HEK293 (cell line): ENCODE measurements around the gene KAT2B.

ENCODE experiments used
- CTCF ChIA-PET: fragments of 350-600 bp; formaldehyde crosslinking; extraction: SDS; loops from one replicate; lab custom pipeline; 2021; ENCODE audit warnings: antibody characterized with exemption; lab: Yijun Ruan, JAX
- POLR2A ChIA-PET: fragments of 300-600 bp; formaldehyde crosslinking; extraction: SDS; loops from one replicate; lab custom pipeline; 2020; ENCODE audit warnings: antibody characterized with exemption, inconsistent platforms; lab: Yijun Ruan, JAX
- H3K27ac ChIP-seq: fragments of 200-500 bp; sonication (Bioruptor generic); 2 replicates; pipeline ENCODE4 v1.5.1; 2014; ENCODE audit warnings: low read depth, low read length, control low read depth, inconsistent platforms; ENCODE audit errors: extremely low read depth
- H3K36me3 ChIP-seq, 2 experiments: fragments of 200-500 bp in 1 of 2; sonication (Bioruptor generic) in 1 of 2; 1 replicate in 1 of 2; 2 replicates in 1 of 2; pipeline ENCODE4 v1.5.1; 2014 to 2017; ENCODE audit warnings: inconsistent platforms in 2 of 2, low read length in 2 of 2; ENCODE audit not compliant: control insufficient read depth in 2 of 2, insufficient read depth in 1 of 2
- H3K4me1 ChIP-seq: fragments of 200-500 bp; sonication (Bioruptor generic); 2 replicates; pipeline ENCODE4 v1.5.1; 2014; ENCODE audit warnings: mild to moderate bottlenecking, low read length, inconsistent platforms; ENCODE audit not compliant: control insufficient read depth, insufficient read depth
- H3K4me3 ChIP-seq: 2 replicates; pipeline ENCODE4 v1.5.1; 2011; ENCODE audit warnings: low read depth, mild to moderate bottlenecking, control low read depth, low read length, moderate library complexity
- H3K9me3 ChIP-seq: fragments of 200-500 bp; sonication (Bioruptor generic); 2 replicates; pipeline ENCODE4 v1.5.1; 2014; ENCODE audit warnings: low read depth, low read length, inconsistent platforms; ENCODE audit not compliant: control insufficient read depth, insufficient read depth
- KLF9 ChIP-seq: fragments of 450-650 bp; formaldehyde crosslinking; IDR thresholded peaks from 2 replicates; pipeline ENCODE4 v1.5.1; 2016; ENCODE audit warnings: missing biosample characterization, missing genetic modification characterization, low read depth
- MEIS1 ChIP-seq: sonication (generic); formaldehyde crosslinking; IDR thresholded peaks from 2 replicates; pipeline ENCODE4 v1.8.1; 2022; ENCODE audit warnings: missing genetic modification reagents, mild to moderate bottlenecking, borderline replicate concordance
- ZBTB48 ChIP-seq: fragments of 450-650 bp; formaldehyde crosslinking; IDR thresholded peaks from 2 replicates; pipeline ENCODE4 v1.5.1; 2016; ENCODE audit warnings: missing biosample characterization, missing genetic modification characterization
- ZFP41 ChIP-seq: fragments of 450-650 bp; formaldehyde crosslinking; IDR thresholded peaks from 2 replicates; pipeline ENCODE4 v1.5.1; 2016; ENCODE audit warnings: missing biosample characterization, missing genetic modification characterization, borderline replicate concordance
- ZIC2 ChIP-seq: fragments of 450-650 bp; formaldehyde crosslinking; IDR thresholded peaks from 2 replicates; pipeline ENCODE4 v1.5.1; 2016; ENCODE audit warnings: missing biosample characterization, missing genetic modification characterization
- ZNF10 ChIP-seq: fragments of 450-650 bp; formaldehyde crosslinking; IDR thresholded peaks from 2 replicates; pipeline ENCODE4 v1.5.1; 2017; ENCODE audit warnings: missing biosample characterization, missing genetic modification characterization
- ZNF221 ChIP-seq: fragments of 450-650 bp; formaldehyde crosslinking; IDR thresholded peaks from 2 replicates; pipeline ENCODE4 v1.5.1; 2017; ENCODE audit warnings: missing biosample characterization, missing genetic modification characterization, borderline replicate concordance
- ZNF292 ChIP-seq: fragments of 450-650 bp; formaldehyde crosslinking; IDR thresholded peaks from 2 replicates; pipeline ENCODE4 v1.5.1; 2016; ENCODE audit warnings: low read depth, missing biosample characterization, missing genetic modification characterization, borderline replicate concordance
- ZNF548 ChIP-seq: fragments of 450-650 bp; formaldehyde crosslinking; IDR thresholded peaks from 2 replicates; pipeline ENCODE4 v1.5.1; 2016; ENCODE audit warnings: missing biosample characterization, missing genetic modification characterization
- ZNF560 ChIP-seq: fragments of 450-650 bp; formaldehyde crosslinking; IDR thresholded peaks from 2 replicates; pipeline ENCODE4 v1.5.1; 2017; ENCODE audit warnings: missing biosample characterization, missing genetic modification characterization, borderline replicate concordance
- ZNF626 ChIP-seq: fragments of 450-650 bp; sonication (Bioruptor Pico); formaldehyde crosslinking; IDR thresholded peaks from 2 replicates; pipeline ENCODE4 v1.5.1; 2018; ENCODE audit warnings: missing biosample characterization, missing genetic modification characterization, inconsistent platforms
- ZNF658 ChIP-seq: fragments of 450-650 bp; formaldehyde crosslinking; IDR thresholded peaks from 2 replicates; pipeline ENCODE4; 2016; ENCODE audit warnings: missing biosample characterization, missing genetic modification characterization
- ZNF677 ChIP-seq: fragments of 450-650 bp; IDR thresholded peaks from 2 replicates; pipeline ENCODE4 v1.5.0; 2018; ENCODE audit warnings: missing biosample characterization, mild to moderate bottlenecking, missing genetic modification characterization, moderate library complexity
- ZNF791 ChIP-seq: fragments of 450-650 bp; formaldehyde crosslinking; IDR thresholded peaks from 2 replicates; pipeline ENCODE4 v1.5.1; 2016; ENCODE audit warnings: missing biosample characterization, missing genetic modification characterization
- TF ChIP-seq, protein P1 (sequence below): fragments of 450-650 bp; formaldehyde crosslinking; optimal IDR thresholded peaks from 2 replicates; pipeline ENCODE3; 2016; ENCODE audit warnings: missing biosample characterization, mild to moderate bottlenecking, missing genetic modification characterization
- TF ChIP-seq, protein P2 (sequence below): fragments of 450-650 bp; formaldehyde crosslinking; IDR thresholded peaks from 2 replicates; pipeline ENCODE4 v1.5.1; 2016; ENCODE audit warnings: missing biosample characterization, missing genetic modification characterization
- TF ChIP-seq, protein P3 (sequence below): fragments of 450-650 bp; formaldehyde crosslinking; conservative IDR thresholded peaks from 2 replicates; pipeline ENCODE4 v1.5.1; 2016; ENCODE audit warnings: low read depth, missing biosample characterization, missing genetic modification characterization
- TF ChIP-seq, protein P4 (sequence below): sonication (generic); formaldehyde crosslinking; IDR thresholded peaks from 2 replicates; pipeline ENCODE4 v1.8.1; 2022; ENCODE audit warnings: mild to moderate bottlenecking, moderate library complexity, missing genetic modification reagents
- TF ChIP-seq, protein P5 (sequence below): fragments of 450-650 bp; formaldehyde crosslinking; IDR thresholded peaks from 2 replicates; pipeline ENCODE4 v1.5.1; 2017; ENCODE audit warnings: missing biosample characterization, missing genetic modification characterization

Gene KAT2B

DNA sequence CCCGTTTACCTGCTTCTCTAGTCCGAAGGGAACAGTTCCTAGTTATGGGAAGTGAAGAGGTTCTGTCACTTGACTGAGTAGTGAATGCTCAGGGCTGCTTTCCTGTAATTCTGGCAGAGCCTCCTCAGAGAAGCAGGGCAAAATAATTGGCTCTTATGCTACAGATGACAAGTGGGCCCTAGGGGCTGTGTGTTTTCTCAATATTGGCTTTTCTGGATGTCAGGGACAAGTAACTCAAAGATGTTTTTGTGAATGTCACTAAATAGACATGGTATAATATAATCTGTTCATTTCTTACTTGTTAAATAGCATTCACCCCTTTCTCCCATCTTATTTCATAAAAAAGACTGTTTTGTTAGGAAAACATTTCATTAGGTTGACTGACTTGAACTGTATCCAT is 105.6 kb downstream of the KAT2B start:
- no peak overlapping the region for H3K4me3 ChIP-seq
- H3K27ac ChIP-seq: no peak overlapping the region
- TF ChIP-seq ZNF10: no peak
- TF ChIP-seq, protein P1, sequence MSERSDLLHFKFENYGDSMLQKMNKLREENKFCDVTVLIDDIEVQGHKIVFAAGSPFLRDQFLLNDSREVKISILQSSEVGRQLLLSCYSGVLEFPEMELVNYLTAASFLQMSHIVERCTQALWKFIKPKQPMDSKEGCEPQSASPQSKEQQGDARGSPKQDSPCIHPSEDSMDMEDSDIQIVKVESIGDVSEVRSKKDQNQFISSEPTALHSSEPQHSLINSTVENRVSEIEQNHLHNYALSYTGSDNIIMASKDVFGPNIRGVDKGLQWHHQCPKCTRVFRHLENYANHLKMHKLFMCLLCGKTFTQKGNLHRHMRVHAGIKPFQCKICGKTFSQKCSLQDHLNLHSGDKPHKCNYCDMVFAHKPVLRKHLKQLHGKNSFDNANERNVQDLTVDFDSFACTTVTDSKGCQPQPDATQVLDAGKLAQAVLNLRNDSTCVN (tag by site-specific recombination): no peak
- TF ChIP-seq, protein P2, sequence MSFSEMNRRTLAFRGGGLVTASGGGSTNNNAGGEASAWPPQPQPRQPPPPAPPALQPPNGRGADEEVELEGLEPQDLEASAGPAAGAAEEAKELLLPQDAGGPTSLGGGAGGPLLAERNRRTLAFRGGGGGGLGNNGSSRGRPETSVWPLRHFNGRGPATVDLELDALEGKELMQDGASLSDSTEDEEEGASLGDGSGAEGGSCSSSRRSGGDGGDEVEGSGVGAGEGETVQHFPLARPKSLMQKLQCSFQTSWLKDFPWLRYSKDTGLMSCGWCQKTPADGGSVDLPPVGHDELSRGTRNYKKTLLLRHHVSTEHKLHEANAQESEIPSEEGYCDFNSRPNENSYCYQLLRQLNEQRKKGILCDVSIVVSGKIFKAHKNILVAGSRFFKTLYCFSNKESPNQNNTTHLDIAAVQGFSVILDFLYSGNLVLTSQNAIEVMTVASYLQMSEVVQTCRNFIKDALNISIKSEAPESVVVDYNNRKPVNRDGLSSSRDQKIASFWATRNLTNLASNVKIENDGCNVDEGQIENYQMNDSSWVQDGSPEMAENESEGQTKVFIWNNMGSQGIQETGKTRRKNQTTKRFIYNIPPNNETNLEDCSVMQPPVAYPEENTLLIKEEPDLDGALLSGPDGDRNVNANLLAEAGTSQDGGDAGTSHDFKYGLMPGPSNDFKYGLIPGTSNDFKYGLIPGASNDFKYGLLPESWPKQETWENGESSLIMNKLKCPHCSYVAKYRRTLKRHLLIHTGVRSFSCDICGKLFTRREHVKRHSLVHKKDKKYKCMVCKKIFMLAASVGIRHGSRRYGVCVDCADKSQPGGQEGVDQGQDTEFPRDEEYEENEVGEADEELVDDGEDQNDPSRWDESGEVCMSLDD (tag by site-specific recombination): no peak
- TF ChIP-seq, protein P3, sequence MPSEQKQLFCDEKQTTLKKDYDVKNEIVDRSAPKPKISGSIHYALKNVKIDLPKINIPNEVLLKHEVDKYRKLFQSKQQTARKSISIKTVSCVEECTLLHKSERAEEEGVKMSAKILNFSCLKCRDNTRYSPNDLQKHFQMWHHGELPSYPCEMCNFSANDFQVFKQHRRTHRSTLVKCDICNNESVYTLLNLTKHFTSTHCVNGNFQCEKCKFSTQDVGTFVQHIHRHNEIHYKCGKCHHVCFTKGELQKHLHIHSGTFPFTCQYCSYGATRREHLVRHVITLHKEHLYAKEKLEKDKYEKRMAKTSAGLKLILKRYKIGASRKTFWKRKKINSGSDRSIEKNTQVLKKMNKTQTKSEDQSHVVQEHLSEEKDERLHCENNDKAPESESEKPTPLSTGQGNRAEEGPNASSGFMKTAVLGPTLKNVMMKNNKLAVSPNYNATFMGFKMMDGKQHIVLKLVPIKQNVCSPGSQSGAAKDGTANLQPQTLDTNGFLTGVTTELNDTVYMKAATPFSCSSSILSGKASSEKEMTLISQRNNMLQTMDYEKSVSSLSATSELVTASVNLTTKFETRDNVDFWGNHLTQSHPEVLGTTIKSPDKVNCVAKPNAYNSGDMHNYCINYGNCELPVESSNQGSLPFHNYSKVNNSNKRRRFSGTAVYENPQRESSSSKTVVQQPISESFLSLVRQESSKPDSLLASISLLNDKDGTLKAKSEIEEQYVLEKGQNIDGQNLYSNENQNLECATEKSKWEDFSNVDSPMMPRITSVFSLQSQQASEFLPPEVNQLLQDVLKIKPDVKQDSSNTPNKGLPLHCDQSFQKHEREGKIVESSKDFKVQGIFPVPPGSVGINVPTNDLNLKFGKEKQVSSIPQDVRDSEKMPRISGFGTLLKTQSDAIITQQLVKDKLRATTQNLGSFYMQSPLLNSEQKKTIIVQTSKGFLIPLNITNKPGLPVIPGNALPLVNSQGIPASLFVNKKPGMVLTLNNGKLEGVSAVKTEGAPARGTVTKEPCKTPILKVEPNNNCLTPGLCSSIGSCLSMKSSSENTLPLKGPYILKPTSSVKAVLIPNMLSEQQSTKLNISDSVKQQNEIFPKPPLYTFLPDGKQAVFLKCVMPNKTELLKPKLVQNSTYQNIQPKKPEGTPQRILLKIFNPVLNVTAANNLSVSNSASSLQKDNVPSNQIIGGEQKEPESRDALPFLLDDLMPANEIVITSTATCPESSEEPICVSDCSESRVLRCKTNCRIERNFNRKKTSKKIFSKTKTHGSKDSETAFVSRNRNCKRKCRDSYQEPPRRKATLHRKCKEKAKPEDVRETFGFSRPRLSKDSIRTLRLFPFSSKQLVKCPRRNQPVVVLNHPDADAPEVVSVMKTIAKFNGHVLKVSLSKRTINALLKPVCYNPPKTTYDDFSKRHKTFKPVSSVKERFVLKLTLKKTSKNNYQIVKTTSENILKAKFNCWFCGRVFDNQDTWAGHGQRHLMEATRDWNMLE (tag by site-specific recombination): no peak
- no peak for TF ChIP-seq MEIS1 (CRISPR knock-in tag)
- TF ChIP-seq, protein P4, sequence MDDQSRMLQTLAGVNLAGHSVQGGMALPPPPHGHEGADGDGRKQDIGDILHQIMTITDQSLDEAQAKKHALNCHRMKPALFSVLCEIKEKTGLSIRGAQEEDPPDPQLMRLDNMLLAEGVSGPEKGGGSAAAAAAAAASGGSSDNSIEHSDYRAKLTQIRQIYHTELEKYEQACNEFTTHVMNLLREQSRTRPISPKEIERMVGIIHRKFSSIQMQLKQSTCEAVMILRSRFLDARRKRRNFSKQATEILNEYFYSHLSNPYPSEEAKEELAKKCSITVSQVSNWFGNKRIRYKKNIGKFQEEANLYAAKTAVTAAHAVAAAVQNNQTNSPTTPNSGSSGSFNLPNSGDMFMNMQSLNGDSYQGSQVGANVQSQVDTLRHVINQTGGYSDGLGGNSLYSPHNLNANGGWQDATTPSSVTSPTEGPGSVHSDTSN (CRISPR knock-in tag): no peak
- TF ChIP-seq ZIC2 (tag by site-specific recombination): no peak
- no peak for TF ChIP-seq ZNF221 (tag by site-specific recombination)
- no peak for TF ChIP-seq ZNF626
- no peak for TF ChIP-seq KLF9 (tag by site-specific recombination)
- no peak for TF ChIP-seq ZBTB48
- TF ChIP-seq ZNF677 (tag by site-specific recombination): no peak
- no peak for TF ChIP-seq ZNF548 (tag by site-specific recombination)
- TF ChIP-seq ZNF560 (tag by site-specific recombination): no peak
- TF ChIP-seq ZFP41 (tag by site-specific recombination): no peak
- TF ChIP-seq ZNF791 (tag by site-specific recombination): no peak
- TF ChIP-seq, protein P5, sequence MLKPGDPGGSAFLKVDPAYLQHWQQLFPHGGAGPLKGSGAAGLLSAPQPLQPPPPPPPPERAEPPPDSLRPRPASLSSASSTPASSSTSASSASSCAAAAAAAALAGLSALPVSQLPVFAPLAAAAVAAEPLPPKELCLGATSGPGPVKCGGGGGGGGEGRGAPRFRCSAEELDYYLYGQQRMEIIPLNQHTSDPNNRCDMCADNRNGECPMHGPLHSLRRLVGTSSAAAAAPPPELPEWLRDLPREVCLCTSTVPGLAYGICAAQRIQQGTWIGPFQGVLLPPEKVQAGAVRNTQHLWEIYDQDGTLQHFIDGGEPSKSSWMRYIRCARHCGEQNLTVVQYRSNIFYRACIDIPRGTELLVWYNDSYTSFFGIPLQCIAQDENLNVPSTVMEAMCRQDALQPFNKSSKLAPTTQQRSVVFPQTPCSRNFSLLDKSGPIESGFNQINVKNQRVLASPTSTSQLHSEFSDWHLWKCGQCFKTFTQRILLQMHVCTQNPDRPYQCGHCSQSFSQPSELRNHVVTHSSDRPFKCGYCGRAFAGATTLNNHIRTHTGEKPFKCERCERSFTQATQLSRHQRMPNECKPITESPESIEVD: no peak
- no peak for TF ChIP-seq ZNF292 (tag by site-specific recombination)
- TF ChIP-seq ZNF658 (tag by site-specific recombination): no peak
- no peaks in the 10 kb centered on the region for H3K4me1 ChIP-seq
- ChIA-PET CTCF (interaction anchor here (0.6 kb wide), 1 partner anchor 239 kb away, joined by 4 read pairs; no protein-coding TSS in a partner anchor), POLR2A (no interaction called here)
- H3K36me3 ChIP-seq: peaks cover 0 to 38% of the 10 kb centered on the region in 2 experiments; a peak in 1 of 3 replicates
- no peaks in the 10 kb centered on the region for H3K9me3 ChIP-seq
